ENCODE data around the gene ZNF598. TPM values are rescaled to one million over a fixed set of nuclear protein-coding genes. Genes with fewer than 3 reads are reported as not detected.
A peak's percentile ranks its signal among the peaks of the same experiment; 100 is the strongest.

The ZNF598 gene
- total RNA-seq, 1 experiment from 2014 or later = 57.4 TPM

DNA sequence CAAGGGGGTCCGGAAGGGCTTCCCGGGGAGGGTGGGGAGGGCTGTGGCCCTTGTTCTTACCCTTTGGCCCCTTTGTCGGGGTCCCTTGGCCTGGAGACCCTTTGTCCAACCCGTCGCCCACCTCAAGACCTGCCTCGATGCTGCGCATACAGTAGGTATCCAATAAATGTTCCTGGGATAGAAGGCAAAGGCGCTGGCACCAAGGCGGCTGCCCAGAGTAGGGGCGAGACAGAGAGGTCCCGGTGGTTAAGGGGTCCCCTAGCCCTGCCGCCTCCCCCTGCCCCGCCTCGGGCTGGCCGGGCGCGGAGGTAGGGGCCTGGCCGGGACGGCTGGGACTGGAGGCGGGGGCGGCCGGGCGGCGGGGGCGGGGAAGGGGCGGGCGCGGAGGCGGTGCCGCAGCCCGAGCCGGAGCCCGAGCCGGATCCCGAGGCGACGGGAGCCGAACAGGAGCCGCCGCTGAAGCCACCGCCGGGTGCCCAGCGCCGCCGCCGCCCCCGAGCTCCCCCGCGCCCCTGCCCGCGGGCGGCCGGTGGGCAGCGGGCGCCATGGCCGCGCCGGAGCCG is 16.9 kb upstream of the ZNF598 start, which contains the start of gene NHERF2:
NHERF2 (plus strand) TSS at position 442 of the 563 bp plus-strand sequence; CDS start at position 546, 104 bp downstream.
- ChIA-PET CTCF (interaction anchor here (1.1 kb wide), 1 partner anchor 22 kb away, joined by 3 read pairs; no protein-coding TSS in a partner anchor), POLR2A (interaction anchor here (0.9 kb wide), 1 partner anchor 62 kb away, joined by 3 read pairs; the partner anchor contains the start of gene RPS2), RAD21 (ENCODE audit: low non-redundant PET in 1 of 2, low total read pairs in 2 of 2, uncharacterized antibody in 2 of 2, unreplicated experiment in 2 of 2) (no interaction called here)
- Histone ChIP-seq H4K20me1 (ENCODE audit: insufficient read depth) (no peaks in the 10 kb centered on the region), H3K4me3 (replicated peaks in 1 of 2; ENCODE audit: low read depth in 1 of 2, low read length in 2 of 2) (peak within 1 kb of the TSS; percentile 60 to 77), H3K9ac (ENCODE audit: low read length) (peak within 1 kb of the TSS; percentile 76), H3K9me3 (ENCODE audit: control insufficient read depth in 1 of 2, insufficient read depth in 1 of 2, low read depth in 1 of 2, low read length in 2 of 2) (no peaks in the 10 kb centered on the region), H3K4me1 (ENCODE audit: control insufficient read depth in 1 of 2, insufficient read depth in 2 of 2, low read length in 2 of 2) (peaks cover 29 to 50% of the 10 kb centered on the region in 2 experiments), H3K79me2 (ENCODE audit: insufficient read depth, low read length) (peaks cover 17% of the 10 kb centered on the region; the same call in 1 of the 2 replicates), H3K36me3 (ENCODE audit: control insufficient read depth in 1 of 2, insufficient read depth in 2 of 2, low read length in 2 of 2) (no peaks in the 10 kb centered on the region), H3K4me2 (ENCODE audit: low read length) (peak within 1 kb of the TSS; percentile 99), H3K27ac (ENCODE audit: low read depth, low read length) (peak within 1 kb of the TSS; percentile 72; the same call in 1 of the 2 replicates), H3K9me2 (ENCODE audit: insufficient read depth) (no peaks in the 10 kb centered on the region), H2AFZ (ENCODE audit: low read depth, low read length, poor library complexity, severe bottlenecking) (no peak within 1 kb of the TSS), H3K27me3 (ENCODE audit: insufficient read depth, low read length) (no peaks in the 10 kb centered on the region)
- TF ChIP-seq EZH2 (IDR thresholded peaks at IDR 0.05) = no peak
- TF ChIP-seq POLR2AphosphoS5 (IDR thresholded peaks at IDR 0.05; ENCODE audit: low read depth, low read length) = peak; percentile 37
- DNase-seq (ENCODE audit: low read depth, low spot score) = no peak
- BruUV-seq (replicated peaks) = no TSS peak
- ATAC-seq = peak; percentile 46
- intact Hi-C loops (cut with micrococcal nuclease) = loop anchor here (10.0 kb wide), 1 partner anchor 228 kb away; the partner anchor contains the start of gene ECI1

GRCh38 chr16:2025878-2026460 is 16.3 kb upstream of the ZNF598 start:
- H3K27ac ChIP-seq (ENCODE audit: low read depth, low read length) = peak overlapping the region; percentile 3; the same call in 1 of the 2 replicates
- TF ChIP-seq JUND (IDR thresholded peaks at IDR 0.05) = no peak
- no peak for TF ChIP-seq SRF (IDR thresholded peaks at IDR 0.05; ENCODE audit: low read depth)
- no peak for TF ChIP-seq ELF1 (IDR thresholded peaks at IDR 0.05; ENCODE audit: borderline replicate concordance, low read depth)
- TF ChIP-seq, protein P1, sequence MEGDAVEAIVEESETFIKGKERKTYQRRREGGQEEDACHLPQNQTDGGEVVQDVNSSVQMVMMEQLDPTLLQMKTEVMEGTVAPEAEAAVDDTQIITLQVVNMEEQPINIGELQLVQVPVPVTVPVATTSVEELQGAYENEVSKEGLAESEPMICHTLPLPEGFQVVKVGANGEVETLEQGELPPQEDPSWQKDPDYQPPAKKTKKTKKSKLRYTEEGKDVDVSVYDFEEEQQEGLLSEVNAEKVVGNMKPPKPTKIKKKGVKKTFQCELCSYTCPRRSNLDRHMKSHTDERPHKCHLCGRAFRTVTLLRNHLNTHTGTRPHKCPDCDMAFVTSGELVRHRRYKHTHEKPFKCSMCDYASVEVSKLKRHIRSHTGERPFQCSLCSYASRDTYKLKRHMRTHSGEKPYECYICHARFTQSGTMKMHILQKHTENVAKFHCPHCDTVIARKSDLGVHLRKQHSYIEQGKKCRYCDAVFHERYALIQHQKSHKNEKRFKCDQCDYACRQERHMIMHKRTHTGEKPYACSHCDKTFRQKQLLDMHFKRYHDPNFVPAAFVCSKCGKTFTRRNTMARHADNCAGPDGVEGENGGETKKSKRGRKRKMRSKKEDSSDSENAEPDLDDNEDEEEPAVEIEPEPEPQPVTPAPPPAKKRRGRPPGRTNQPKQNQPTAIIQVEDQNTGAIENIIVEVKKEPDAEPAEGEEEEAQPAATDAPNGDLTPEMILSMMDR (IDR thresholded peaks at IDR 0.05 in 2 of 3, conservative IDR thresholded peaks at IDR 0.05 in 1 of 3; ENCODE audit: borderline replicate concordance in 1 of 3, insufficient read depth in 1 of 3, low read depth in 2 of 3, low read length in 2 of 3) = no peak
- TF ChIP-seq REST (IDR thresholded peaks at IDR 0.05; ENCODE audit: low read depth) = no peak
- no peak for TF ChIP-seq CBX3 (IDR thresholded peaks at IDR 0.05; ENCODE audit: low read depth)
- TF ChIP-seq RAD21 (IDR thresholded peaks at IDR 0.05; ENCODE audit: low read depth) = no peak
- TF ChIP-seq MAX (IDR thresholded peaks at IDR 0.05) = no peak
- no peak for TF ChIP-seq ZNF274 (IDR thresholded peaks at IDR 0.05; ENCODE audit: low read depth, low read length)
- no peak for TF ChIP-seq SIN3A (IDR thresholded peaks at IDR 0.05; ENCODE audit: low read depth)

More at GRCh38 chr16:2025878-2026460, 16.3 kb upstream of the ZNF598 start:
- no TSS peak for BruUV-seq (replicated peaks)
- Histone ChIP-seq H3K4me3 (replicated peaks in 1 of 2; ENCODE audit: low read depth in 1 of 2, low read length in 2 of 2) (peak overlapping the region; percentile 43 to 56), H3K36me3 (ENCODE audit: control insufficient read depth in 1 of 2, insufficient read depth in 2 of 2, low read length in 2 of 2) (no peaks in the 10 kb centered on the region), H3K9ac (ENCODE audit: low read length) (peak overlapping the region; percentile 57), H2AFZ (ENCODE audit: low read depth, low read length, poor library complexity, severe bottlenecking) (no peak overlapping the region), H4K20me1 (ENCODE audit: insufficient read depth) (no peaks in the 10 kb centered on the region), H3K4me2 (ENCODE audit: low read length) (peak overlapping the region; percentile 84), H3K27me3 (ENCODE audit: insufficient read depth, low read length) (no peaks in the 10 kb centered on the region), H3K9me3 (ENCODE audit: control insufficient read depth in 1 of 2, insufficient read depth in 1 of 2, low read depth in 1 of 2, low read length in 2 of 2) (no peaks in the 10 kb centered on the region), H3K9me2 (ENCODE audit: insufficient read depth) (no peaks in the 10 kb centered on the region), H3K4me1 (ENCODE audit: control insufficient read depth in 1 of 2, insufficient read depth in 2 of 2, low read length in 2 of 2) (peaks cover 32 to 55% of the 10 kb centered on the region in 2 experiments), H3K79me2 (ENCODE audit: insufficient read depth, low read length) (peaks cover 21% of the 10 kb centered on the region; the same call in 1 of the 2 replicates)
- CTCF ChIA-PET = interaction anchor here (1.1 kb wide), 1 partner anchor 22 kb away, joined by 3 read pairs; no protein-coding TSS in a partner anchor
- no peak for ATAC-seq
- intact Hi-C loops (cut with micrococcal nuclease) = loop anchor here (10.0 kb wide), 1 partner anchor 229 kb away; the partner anchor contains the start of gene ECI1
- POLR2A ChIA-PET = interaction anchor here (0.5 to 0.9 kb wide), 2 partner anchors 61 to 115 kb away, joined by 3 read pairs; partner anchors contain the start of gene RPS2
- no peak for DNase-seq (ENCODE audit: low read depth, low spot score)
- RAD21 ChIA-PET (ENCODE audit: low non-redundant PET in 1 of 2, low total read pairs in 2 of 2, uncharacterized antibody in 2 of 2, unreplicated experiment in 2 of 2) = no interaction called here
